ENCODE results near the gene PPIL6. TPM values are rescaled to one million over a fixed set of nuclear protein-coding genes. Genes with fewer than 3 reads are reported as not detected.

The PPIL6 gene
- total RNA-seq, 1 experiment from 2014 or later: 0.62 TPM

DNA sequence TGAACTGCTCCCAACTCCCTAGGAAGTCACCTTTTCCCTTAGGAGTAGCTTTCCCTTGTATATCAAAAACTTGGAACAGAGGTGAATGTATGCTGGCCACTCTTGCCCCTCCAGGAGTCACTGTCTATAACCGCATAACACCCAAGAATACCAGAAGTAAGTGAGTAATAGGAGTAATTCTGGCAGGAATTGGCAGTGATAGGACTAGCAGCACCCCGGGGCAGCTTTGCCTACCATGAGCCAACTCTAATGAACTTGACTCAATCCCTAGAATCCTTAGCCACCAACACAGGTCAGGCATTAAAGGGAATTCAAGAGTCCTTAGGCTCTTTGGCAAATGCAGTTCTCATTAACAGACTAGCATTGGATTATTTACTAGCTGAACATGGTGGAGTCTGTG is 29.4 kb downstream of the PPIL6 start:
- Histone ChIP-seq H3K9me2 (replicated peaks; ENCODE audit: low read length) (no peaks in the 10 kb centered on the region), H3K4me3 (ENCODE audit: low read length) (no peak overlapping the region), H3K4me1 (ENCODE audit: insufficient read depth, low read length) (no peaks in the 10 kb centered on the region), H3K9ac (ENCODE audit: low read length) (no peak overlapping the region), H3K79me2 (ENCODE audit: low read length) (no peaks in the 10 kb centered on the region), H3F3A (ENCODE audit: low read length, unreplicated experiment) (no peaks in the 10 kb centered on the region), H3K27ac (ENCODE audit: low read length) (no peak overlapping the region), H3K4me2 (ENCODE audit: low read length) (no peak overlapping the region), H4K20me1 (ENCODE audit: low read length) (no peaks in the 10 kb centered on the region), H3K9me3 (ENCODE audit: low read length) (no peaks in the 10 kb centered on the region), H3K27me3 (ENCODE audit: low read length) (no peaks in the 10 kb centered on the region), H3K36me3 (ENCODE audit: low read depth, low read length) (no peaks in the 10 kb centered on the region), H2AFZ (ENCODE audit: low read length) (no peak overlapping the region)
- POLR2A ChIA-PET (ENCODE audit: unreplicated experiment): no interaction called here
- TF ChIP-seq EZH2phosphoT487 (IDR thresholded peaks at IDR 0.05; ENCODE audit: borderline replicate concordance, low read length) (no peak), EZH2 (IDR thresholded peaks at IDR 0.05; ENCODE audit: low read length, unreplicated experiment) (no peak)
- TF ChIP-seq, protein P1, sequence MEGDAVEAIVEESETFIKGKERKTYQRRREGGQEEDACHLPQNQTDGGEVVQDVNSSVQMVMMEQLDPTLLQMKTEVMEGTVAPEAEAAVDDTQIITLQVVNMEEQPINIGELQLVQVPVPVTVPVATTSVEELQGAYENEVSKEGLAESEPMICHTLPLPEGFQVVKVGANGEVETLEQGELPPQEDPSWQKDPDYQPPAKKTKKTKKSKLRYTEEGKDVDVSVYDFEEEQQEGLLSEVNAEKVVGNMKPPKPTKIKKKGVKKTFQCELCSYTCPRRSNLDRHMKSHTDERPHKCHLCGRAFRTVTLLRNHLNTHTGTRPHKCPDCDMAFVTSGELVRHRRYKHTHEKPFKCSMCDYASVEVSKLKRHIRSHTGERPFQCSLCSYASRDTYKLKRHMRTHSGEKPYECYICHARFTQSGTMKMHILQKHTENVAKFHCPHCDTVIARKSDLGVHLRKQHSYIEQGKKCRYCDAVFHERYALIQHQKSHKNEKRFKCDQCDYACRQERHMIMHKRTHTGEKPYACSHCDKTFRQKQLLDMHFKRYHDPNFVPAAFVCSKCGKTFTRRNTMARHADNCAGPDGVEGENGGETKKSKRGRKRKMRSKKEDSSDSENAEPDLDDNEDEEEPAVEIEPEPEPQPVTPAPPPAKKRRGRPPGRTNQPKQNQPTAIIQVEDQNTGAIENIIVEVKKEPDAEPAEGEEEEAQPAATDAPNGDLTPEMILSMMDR (conservative IDR thresholded peaks at IDR 0.05; ENCODE audit: low read depth, low read length): no peak
- no TSS peak for BruUV-seq (replicated peaks)
- intact Hi-C loops (cut with micrococcal nuclease): no loop called here
- CTCF ChIA-PET: no interaction called here
- no peak for ATAC-seq
- DNase-seq: peak; percentile 22

GRCh38 chr6:109406196-109406595 is 34.2 kb downstream of the PPIL6 start:
- BruUV-seq (replicated peaks): no TSS peak
- Histone ChIP-seq H3K4me2 (ENCODE audit: low read length) (no peak overlapping the region), H3K4me3 (ENCODE audit: low read length) (no peak overlapping the region), H3K9me3 (ENCODE audit: low read length) (no peaks in the 10 kb centered on the region), H3K36me3 (ENCODE audit: low read depth, low read length) (no peaks in the 10 kb centered on the region), H2AFZ (ENCODE audit: low read length) (no peak overlapping the region), H3K9me2 (replicated peaks; ENCODE audit: low read length) (no peaks in the 10 kb centered on the region), H3K27me3 (ENCODE audit: low read length) (no peaks in the 10 kb centered on the region), H3K27ac (ENCODE audit: low read length) (no peak overlapping the region), H3F3A (ENCODE audit: low read length, unreplicated experiment) (no peaks in the 10 kb centered on the region), H3K79me2 (ENCODE audit: low read length) (no peaks in the 10 kb centered on the region), H3K4me1 (ENCODE audit: insufficient read depth, low read length) (no peaks in the 10 kb centered on the region), H3K9ac (ENCODE audit: low read length) (no peak overlapping the region), H4K20me1 (ENCODE audit: low read length) (no peaks in the 10 kb centered on the region)
- DNase-seq (no peak), ATAC-seq (no peak)
- CTCF ChIA-PET: no interaction called here
- POLR2A ChIA-PET (ENCODE audit: unreplicated experiment): no interaction called here
- intact Hi-C loops (cut with micrococcal nuclease): no loop called here
- no peak for TF ChIP-seq EZH2 (IDR thresholded peaks at IDR 0.05; ENCODE audit: low read length, unreplicated experiment)
- TF ChIP-seq EZH2phosphoT487 (IDR thresholded peaks at IDR 0.05; ENCODE audit: borderline replicate concordance, low read length): no peak
- TF ChIP-seq, protein P1 (conservative IDR thresholded peaks at IDR 0.05; ENCODE audit: low read depth, low read length): no peak

DNA sequence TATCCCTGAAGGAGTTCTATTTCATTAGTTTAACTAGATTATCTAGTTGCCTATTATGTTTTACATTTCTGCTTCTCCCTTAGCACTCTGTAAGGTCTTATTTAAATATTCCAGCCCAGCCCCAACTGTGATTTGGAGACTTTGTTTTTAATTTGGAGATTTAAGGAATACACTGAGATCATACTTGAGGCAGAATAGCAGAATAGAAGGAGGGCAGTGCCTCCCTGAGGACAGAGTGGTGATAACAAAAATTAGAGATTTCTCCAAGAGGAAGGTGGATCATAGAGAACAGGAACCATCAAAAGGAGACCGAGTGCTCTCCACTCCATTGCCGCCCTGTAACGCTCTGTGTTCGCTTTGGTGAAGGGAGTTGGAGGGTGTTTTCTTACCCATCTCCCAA is 43.4 kb downstream of the PPIL6 start:
- Histone ChIP-seq H3K27ac (ENCODE audit: low read length) (no peak overlapping the region), H3K4me3 (ENCODE audit: low read length) (no peak overlapping the region), H3K9me3 (ENCODE audit: low read length) (no peaks in the 10 kb centered on the region), H3K9me2 (replicated peaks; ENCODE audit: low read length) (no peaks in the 10 kb centered on the region), H3K9ac (ENCODE audit: low read length) (no peak overlapping the region), H3K4me2 (ENCODE audit: low read length) (no peak overlapping the region), H2AFZ (ENCODE audit: low read length) (peak overlapping the region; percentile 16; the same call in 1 of the 2 replicates), H3K27me3 (ENCODE audit: low read length) (no peaks in the 10 kb centered on the region), H3K36me3 (ENCODE audit: low read depth, low read length) (no peaks in the 10 kb centered on the region), H4K20me1 (ENCODE audit: low read length) (no peaks in the 10 kb centered on the region), H3F3A (ENCODE audit: low read length, unreplicated experiment) (no peaks in the 10 kb centered on the region), H3K4me1 (ENCODE audit: insufficient read depth, low read length) (peaks cover 10% of the 10 kb centered on the region), H3K79me2 (ENCODE audit: low read length) (no peaks in the 10 kb centered on the region)
- BruUV-seq (replicated peaks): no TSS peak
- intact Hi-C loops (cut with micrococcal nuclease): loop anchor here (1.0 kb wide), 2 partner anchors 210 to 214 kb away; no protein-coding TSS in a partner anchor
- ChIA-PET POLR2A (ENCODE audit: unreplicated experiment) (no interaction called here), CTCF (interaction anchor here (1.0 kb wide), 1 partner anchor 208 kb away, joined by 3 read pairs; no protein-coding TSS in a partner anchor)
- TF ChIP-seq, protein P1 (conservative IDR thresholded peaks at IDR 0.05; ENCODE audit: low read depth, low read length): peak; percentile 64
- TF ChIP-seq EZH2phosphoT487 (IDR thresholded peaks at IDR 0.05; ENCODE audit: borderline replicate concordance, low read length): no peak
- peak; percentile 46 for DNase-seq
- ATAC-seq: peak; percentile 78
